GM12878 (cell line): ENCODE results near the gene PPM1K. TPM values are rescaled to one million over a fixed set of nuclear protein-coding genes. Genes with fewer than 3 reads are reported as not detected.

Source experiments
- ATAC-seq: fragments of 200-7000 bp; cut with Tn5 transposase; 3 replicates; pipeline ENCODE4 v1.9.1; 2020; ENCODE audit warnings: mild to moderate bottlenecking, moderate library complexity
- BruUV-seq: library from RNA; stranded (reverse); fragments of 400-500 nt; replicated peaks from 2 replicates; lab custom pipeline; 2021; lab: Mats Ljungman, UMichigan
- CTCF ChIA-PET: fragments of 300-600 bp; sonication (Branson Sonifier 250); formaldehyde crosslinking; extraction: SDS; loops from one replicate; lab custom pipeline; 2021; ENCODE audit warnings: inconsistent platforms; lab: Yijun Ruan, JAX
- POLR2A ChIA-PET: fragments of 350-600 bp; formaldehyde crosslinking; extraction: SDS; loops from one replicate; lab custom pipeline; 2021; ENCODE audit warnings: inconsistent platforms; lab: Charles Lee
- RAD21 ChIA-PET: fragments of 300-600 bp; sonication (Branson Sonifier 250); formaldehyde crosslinking; loops from one replicate; lab custom pipeline; 2023; ENCODE audit warnings: antibody characterized with exemption; ENCODE audit not compliant: unreplicated experiment; lab: Charles Lee
- SMC1A ChIA-PET: fragments of 300-600 bp; sonication (Branson Sonifier 250); formaldehyde crosslinking; loops from one replicate; lab custom pipeline; 2023; ENCODE audit not compliant: unreplicated experiment, uncharacterized antibody; lab: Charles Lee
- DNase-seq: peaks from one replicate; pipeline ENCODE4 v3.0.0-alpha.2; 2011; ENCODE audit warnings: low read depth, low spot score
- FAIRE-seq: peaks from 3 replicates; lab custom pipeline; 2011; peaks lifted over from hg19 to GRCh38; lab: Jason Lieb, UNC
- H2AFZ ChIP-seq: 2 replicates; pipeline ENCODE4 v1.6.0; 2011; ENCODE audit warnings: low read depth, low read length, control low read depth; ENCODE audit not compliant: control insufficient read depth
- H3K27ac ChIP-seq: 2 replicates; pipeline ENCODE4 v1.5.1; 2011; ENCODE audit warnings: control low read depth; ENCODE audit not compliant: control insufficient read depth, insufficient read depth
- H3K27me3 ChIP-seq, 2 experiments: replicated peaks in 1 of 2; 2 replicates each; pipeline versions ENCODE4 v1.6.0 to v1.6.1; 2011; ENCODE audit warnings: low read length in 1 of 2; ENCODE audit not compliant: control insufficient read depth in 2 of 2, insufficient read depth in 2 of 2
- H3K36me3 ChIP-seq, 2 experiments: 2 replicates each; pipeline ENCODE4 v1.5.1; 2011; ENCODE audit warnings: low read length in 1 of 2; ENCODE audit not compliant: control insufficient read depth in 2 of 2, insufficient read depth in 2 of 2
- H3K4me1 ChIP-seq: 2 replicates; pipeline ENCODE4 v1.6.1; 2011; ENCODE audit warnings: mild to moderate bottlenecking, low read length, moderate library complexity, mixed read lengths; ENCODE audit not compliant: control insufficient read depth, insufficient read depth
- H3K4me2 ChIP-seq: 2 replicates; pipeline ENCODE4 v1.6.0; 2011; ENCODE audit warnings: control low read depth; ENCODE audit not compliant: control insufficient read depth, insufficient read depth
- H3K4me3 ChIP-seq: fragments of 200-600 bp; sonication (generic); 2 replicates; pipeline ENCODE4 v1.5.1; 2016
- H3K79me2 ChIP-seq: 2 replicates; pipeline ENCODE4 v1.6.0; 2011; ENCODE audit warnings: low read length; ENCODE audit not compliant: control insufficient read depth, insufficient read depth
- H3K9ac ChIP-seq: 2 replicates; pipeline ENCODE4 v1.8.0; 2011; ENCODE audit warnings: low read length, control low read depth, mixed read lengths; ENCODE audit not compliant: control insufficient read depth, insufficient read depth
- H3K9me3 ChIP-seq: replicated peaks from 3 replicates; pipeline ENCODE4 v1.5.1; 2011; ENCODE audit warnings: mild to moderate bottlenecking, low read length; ENCODE audit not compliant: control insufficient read depth, insufficient read depth
- H4K20me1 ChIP-seq: 2 replicates; pipeline ENCODE4 v1.6.0; 2011; ENCODE audit not compliant: control insufficient read depth, insufficient read depth
- BCL11A ChIP-seq: IDR thresholded peaks from 2 replicates; pipeline ENCODE4 v1.6.1; 2011; ENCODE audit warnings: low read depth, low read length
- BMI1 ChIP-seq: fragments of 450-650 bp; IDR thresholded peaks from 2 replicates; pipeline ENCODE4 v1.6.1; 2016; ENCODE audit warnings: mild to moderate bottlenecking, moderate library complexity, borderline replicate concordance
- DPF2 ChIP-seq: fragments of 450-650 bp; IDR thresholded peaks from 2 replicates; pipeline ENCODE4 v1.6.1; 2017; ENCODE audit warnings: mild to moderate bottlenecking
- E2F8 ChIP-seq: fragments of 450-650 bp; IDR thresholded peaks from 2 replicates; pipeline ENCODE4 v1.6.1; 2018; ENCODE audit warnings: mild to moderate bottlenecking, low read depth, moderate library complexity; ENCODE audit not compliant: partially characterized antibody
- HCFC1 ChIP-seq: fragments of 150-350 bp; IDR thresholded peaks from 2 replicates; pipeline ENCODE4 v1.6.1; 2014; ENCODE audit warnings: low read length
- HSF1 ChIP-seq: fragments of 150-350 bp; IDR thresholded peaks from 2 replicates; pipeline ENCODE4 v1.6.1; 2014; ENCODE audit warnings: mild to moderate bottlenecking, low read depth, low read length
- IRF5 ChIP-seq: fragments of 450-650 bp; IDR thresholded peaks from 2 replicates; pipeline ENCODE4 v1.6.1; 2017; ENCODE audit warnings: borderline replicate concordance
- MYC ChIP-seq: IDR thresholded peaks from 2 replicates; pipeline ENCODE4 v1.6.1; 2011; ENCODE audit warnings: mild to moderate bottlenecking, low read length, moderate library complexity, inconsistent platforms; ENCODE audit not compliant: insufficient read depth, insufficient replicate concordance, insufficient read length, severe bottlenecking
- NFYA ChIP-seq: IDR thresholded peaks from 2 replicates; pipeline ENCODE4 v1.6.1; 2011; ENCODE audit warnings: low read depth, mild to moderate bottlenecking, low read length, improper control_type of control experiment, borderline replicate concordance
- RB1 ChIP-seq: fragments of 450-650 bp; formaldehyde crosslinking; IDR thresholded peaks from 2 replicates; pipeline ENCODE4 v1.6.1; 2017; ENCODE audit warnings: mild to moderate bottlenecking, borderline replicate concordance
- RBBP5 ChIP-seq: fragments of 200-600 bp; sonication (generic); conservative IDR thresholded peaks from 2 replicates; pipeline ENCODE4 v1.6.1; 2016
- SREBF1 ChIP-seq: IDR thresholded peaks from 2 replicates; pipeline ENCODE4 v1.6.1; 2012; ENCODE audit warnings: mild to moderate bottlenecking, low read length
- ZSCAN29 ChIP-seq: fragments of 450-650 bp; IDR thresholded peaks from 2 replicates; pipeline ENCODE4 v1.6.1; 2017; ENCODE audit warnings: mild to moderate bottlenecking, moderate library complexity
- WGBS: methylation state at CpG from one replicate; pipeline ENCODE4 v1.1.6; 2016; ENCODE audit warnings: low lambda C conversion rate; ENCODE audit not compliant: insufficient replicate concordance, insufficient coverage; ENCODE audit errors: missing lambda C conversion rate; 5-methylcytosine and 5-hydroxymethylcytosine counted together
- in situ Hi-C: fragments of 300-500 bp; cut with MboI; formaldehyde crosslinking; loops from 9 replicates; pipeline ENCODE4 v1.14.3; 2018; ENCODE audit warnings: mixed read lengths
- intact Hi-C: fragments of 100-400 bp; cut with micrococcal nuclease; formaldehyde crosslinking; loops from one replicate; pipeline ENCODE4 v1.14.2; 2022; ENCODE audit not compliant: unreplicated experiment
- polyA plus RNA-seq, 11 experiments: library from polyadenylated mRNA; depleted of rRNA in 4 of 11; unstranded in 6 of 11; stranded (reverse) in 5 of 11; fragments of >200 nt; fragmentation: Nextera tagmentation in 4 of 11; fragmentation: Illumina TruSeq in 1 of 11; extraction: Ambion mirVana in 4 of 11; extraction: Trizol in 1 of 11; gene quantifications; 1 replicate in 1 of 11; 2 replicates in 10 of 11; pipeline versions ENCODE4 v1.2.1 to v1.2.3, GENCODE V29; 2011 to 2016; ENCODE audit warnings: inconsistent platforms in 2 of 11, missing spikeins in 2 of 11, low read depth in 1 of 11
- total RNA-seq, 4 experiments: library from RNA; depleted of rRNA in 3 of 4; stranded (reverse); fragments of >200 nt in 3 of 4; fragmentation: Illumina TruSeq in 1 of 4; extraction: Trizol in 1 of 4; gene quantifications; 2 replicates each; pipeline versions ENCODE4 v1.2.1 to v1.2.3, GENCODE V29; 2013 to 2021
- TF ChIP-seq, protein P1 (sequence below): fragments of 450-650 bp; IDR thresholded peaks from 2 replicates; pipeline ENCODE4 v1.6.1; 2017; ENCODE audit warnings: mild to moderate bottlenecking, moderate library complexity

Gene PPM1K
- total and polyA plus RNA-seq, 10 of the 15 experiments (the other 5 are each of a cell fraction or from before 2014, with no cell fraction given), result 25.0 to 79.1 (median 36.9) TPM

- no peaks in the 10 kb centered on the region for H3K27me3 ChIP-seq
- no TSS peak for BruUV-seq
- H3K36me3 ChIP-seq, result no peaks in the 10 kb centered on the region
- ChIA-PET SMC1A (interaction anchor here (1.0 to 1.9 kb wide), 9 partner anchors 12 to 217 kb away, joined by 3 to 5 read pairs (median 3); no protein-coding TSS in a partner anchor), CTCF (interaction anchor here (1.4 to 2.7 kb wide), 2 partner anchors 22 to 23 kb away, joined by 3 to 9 read pairs; no protein-coding TSS in a partner anchor), RAD21 (interaction anchor here (1.2 kb wide), 1 partner anchor 79 kb away, joined by 3 read pairs; no protein-coding TSS in a partner anchor), POLR2A (interaction anchor here (1.3 kb wide), 1 partner anchor 12 kb away, joined by 3 read pairs; no protein-coding TSS in a partner anchor)
- no peak overlapping the region for H3K27ac ChIP-seq
- no peak for FAIRE-seq
- H2AFZ ChIP-seq, result no peak overlapping the region
- H3K9ac ChIP-seq, result no peak overlapping the region
- H3K4me2 ChIP-seq, result no peak overlapping the region
- H3K79me2 ChIP-seq, result no peaks in the 10 kb centered on the region
- DNase-seq, result no peak
- WGBS, result 89% methylated on average over 6 of the region's 6 CpGs
- H3K4me3 ChIP-seq, result no peak overlapping the region
- no peak for ATAC-seq
- intact Hi-C loops (no loop called here), in situ Hi-C loops (no loop called here)
- no peaks in the 10 kb centered on the region for H3K4me1 ChIP-seq
- H4K20me1 ChIP-seq, result no peaks in the 10 kb centered on the region
- no peaks in the 10 kb centered on the region for H3K9me3 ChIP-seq
- no peak for TF ChIP-seq DPF2
- no peak for TF ChIP-seq BMI1
- no peak for TF ChIP-seq E2F8
- no peak for TF ChIP-seq RB1
- no peak for TF ChIP-seq SREBF1
- TF ChIP-seq NFYA, result no peak
- no peak for TF ChIP-seq HCFC1
- no peak for TF ChIP-seq HSF1
- TF ChIP-seq IRF5, result no peak
- TF ChIP-seq BCL11A, result no peak
- TF ChIP-seq, protein P1, sequence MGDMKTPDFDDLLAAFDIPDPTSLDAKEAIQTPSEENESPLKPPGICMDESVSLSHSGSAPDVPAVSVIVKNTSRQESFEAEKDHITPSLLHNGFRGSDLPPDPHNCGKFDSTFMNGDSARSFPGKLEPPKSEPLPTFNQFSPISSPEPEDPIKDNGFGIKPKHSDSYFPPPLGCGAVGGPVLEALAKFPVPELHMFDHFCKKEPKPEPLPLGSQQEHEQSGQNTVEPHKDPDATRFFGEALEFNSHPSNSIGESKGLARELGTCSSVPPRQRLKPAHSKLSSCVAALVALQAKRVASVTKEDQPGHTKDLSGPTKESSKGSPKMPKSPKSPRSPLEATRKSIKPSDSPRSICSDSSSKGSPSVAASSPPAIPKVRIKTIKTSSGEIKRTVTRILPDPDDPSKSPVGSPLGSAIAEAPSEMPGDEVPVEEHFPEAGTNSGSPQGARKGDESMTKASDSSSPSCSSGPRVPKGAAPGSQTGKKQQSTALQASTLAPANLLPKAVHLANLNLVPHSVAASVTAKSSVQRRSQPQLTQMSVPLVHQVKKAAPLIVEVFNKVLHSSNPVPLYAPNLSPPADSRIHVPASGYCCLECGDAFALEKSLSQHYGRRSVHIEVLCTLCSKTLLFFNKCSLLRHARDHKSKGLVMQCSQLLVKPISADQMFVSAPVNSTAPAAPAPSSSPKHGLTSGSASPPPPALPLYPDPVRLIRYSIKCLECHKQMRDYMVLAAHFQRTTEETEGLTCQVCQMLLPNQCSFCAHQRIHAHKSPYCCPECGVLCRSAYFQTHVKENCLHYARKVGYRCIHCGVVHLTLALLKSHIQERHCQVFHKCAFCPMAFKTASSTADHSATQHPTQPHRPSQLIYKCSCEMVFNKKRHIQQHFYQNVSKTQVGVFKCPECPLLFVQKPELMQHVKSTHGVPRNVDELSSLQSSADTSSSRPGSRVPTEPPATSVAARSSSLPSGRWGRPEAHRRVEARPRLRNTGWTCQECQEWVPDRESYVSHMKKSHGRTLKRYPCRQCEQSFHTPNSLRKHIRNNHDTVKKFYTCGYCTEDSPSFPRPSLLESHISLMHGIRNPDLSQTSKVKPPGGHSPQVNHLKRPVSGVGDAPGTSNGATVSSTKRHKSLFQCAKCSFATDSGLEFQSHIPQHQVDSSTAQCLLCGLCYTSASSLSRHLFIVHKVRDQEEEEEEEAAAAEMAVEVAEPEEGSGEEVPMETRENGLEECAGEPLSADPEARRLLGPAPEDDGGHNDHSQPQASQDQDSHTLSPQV, result no peak
- no peak for TF ChIP-seq MYC
- TF ChIP-seq RBBP5, result no peak
- no peak for TF ChIP-seq ZSCAN29
Observed at GRCh38 chr4:88297725-88298454, 13.5 kb upstream of the PPM1K start.
